H1 (cell line): ENCODE measurements around the gene ROR1. TPM values are rescaled to one million over a fixed set of nuclear protein-coding genes. Genes with fewer than 3 reads are reported as not detected.

Source experiments
- ATF2 ChIP-seq: IDR thresholded peaks from 2 replicates; pipeline ENCODE4 v1.6.1; 2012; ENCODE audit warnings: low read length, inconsistent platforms
- GABPA ChIP-seq: IDR thresholded peaks from 2 replicates; pipeline ENCODE4 v1.6.1; 2011; ENCODE audit warnings: mild to moderate bottlenecking, low read length, moderate library complexity, borderline replicate concordance; ENCODE audit not compliant: insufficient read depth
- RNF2 ChIP-seq: fragments of 200-900, 300-1000 bp; sonication (generic); IDR thresholded peaks from 2 replicates; pipeline ENCODE4 v1.7.1; 2016; ENCODE audit warnings: borderline replicate concordance, low read depth, mild to moderate bottlenecking, antibody characterized with exemption, low read length; ENCODE audit not compliant: poor library complexity, severe bottlenecking; ENCODE audit errors: missing control alignments
- SIX5 ChIP-seq: IDR thresholded peaks from 2 replicates; pipeline ENCODE4 v1.6.1; 2011; ENCODE audit warnings: mild to moderate bottlenecking, low read depth, low read length
- SUZ12 ChIP-seq: fragments of 200-600 bp; sonication (generic); IDR thresholded peaks from 2 replicates; pipeline ENCODE4 v1.6.1; 2012; ENCODE audit warnings: mild to moderate bottlenecking, inconsistent platforms, low read length, moderate library complexity, mixed read lengths
- USF2 ChIP-seq: IDR thresholded peaks from 2 replicates; pipeline ENCODE4 v1.6.1; 2011; ENCODE audit warnings: low read length, improper control_type of control experiment
- polyA plus RNA-seq, 7 experiments: library from polyadenylated mRNA; depleted of rRNA in 3 of 7; stranded (reverse) in 5 of 7; unstranded in 2 of 7; fragments of >200 nt in 5 of 7; fragments of 200-250 nt in 2 of 7; gene quantifications; 1 replicate in 5 of 7; 2 replicates in 1 of 7; 4 replicates in 1 of 7; pipeline versions ENCODE4 v1.2.1 to v1.2.3, GENCODE V29; 2011 to 2013; ENCODE audit warnings: missing spikeins in 2 of 7, mixed read lengths in 2 of 7
- total RNA-seq: library from RNA; stranded (reverse); fragmentation: NEBNext Ultra II Directional; extraction: Animal tissue kit (Norgen Biotek cat#: 25700); gene quantifications from 2 replicates; pipeline ENCODE4 v1.2.1, GENCODE V29; 2021

Gene ROR1
- total and polyA plus RNA-seq, 2 of the 8 experiments (the other 6 are each of a cell fraction or from before 2014, with no cell fraction given): 33.6 to 73.6 TPM

GRCh38 chr1:64039390-64039926, 265.6 kb downstream of the ROR1 start (continued):
- TF ChIP-seq ATF2 (no peak), SIX5 (no peak), RNF2 (no peak), GABPA (no peak), SUZ12 (no peak), USF2 (no peak)
